HG03432 (cell line): ENCODE data around the gene SMIM10L2A.
"Not testable (repeated sequence)": the region's sequence is repeated elsewhere in the genome, so short reads cannot be mapped to it uniquely, and the experiment has no call there.

ENCODE experiments used
- ATAC-seq: cut with Tn5 transposase; IDR thresholded peaks from one replicate; pipeline ENCODE4 v1.9.1; 2021; ENCODE audit warnings: mild to moderate bottlenecking, moderate library complexity; ENCODE audit not compliant: unreplicated experiment

SMIM10L2A gene

DNA sequence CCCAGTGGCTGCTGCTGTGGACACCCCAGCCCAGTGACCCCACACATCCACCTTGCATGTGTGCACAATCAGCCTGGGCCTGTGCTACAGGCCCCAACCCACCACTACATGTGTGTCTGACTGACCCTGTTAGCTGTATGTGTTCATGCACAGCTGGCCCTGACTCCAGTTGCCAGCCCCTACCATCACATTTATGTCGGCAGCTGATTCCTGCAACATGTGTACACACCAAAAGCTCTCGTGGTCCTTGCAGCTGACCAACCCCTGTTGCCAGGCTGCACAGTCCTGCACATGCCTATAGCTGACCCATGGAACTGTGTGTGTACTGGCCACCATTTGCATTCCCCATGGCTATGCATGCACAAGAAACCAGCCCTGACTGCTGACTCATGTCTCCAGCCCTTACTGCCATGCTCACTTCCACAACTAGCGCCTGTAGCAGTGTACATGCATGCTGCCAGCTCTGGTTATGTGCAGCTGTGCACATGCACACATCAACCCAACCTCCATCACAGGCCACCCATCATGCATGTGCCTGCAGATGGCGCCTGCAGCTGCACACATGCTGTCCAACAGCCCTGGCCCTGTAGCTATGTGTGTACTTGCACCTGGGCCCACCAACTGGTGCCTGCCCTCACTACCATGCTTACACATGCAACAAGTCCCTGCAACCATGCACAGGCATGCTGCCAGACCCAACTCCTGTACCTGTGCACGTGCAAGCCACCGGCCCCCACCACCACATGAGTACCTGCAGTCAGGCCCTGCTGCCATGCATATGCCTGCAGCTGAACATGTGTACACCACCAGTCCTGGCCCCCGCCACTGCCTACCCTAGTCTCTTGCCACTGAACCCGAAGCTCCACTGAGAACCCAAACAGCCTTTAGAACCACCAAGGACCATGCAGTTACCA, 28.1 kb downstream of the SMIM10L2A start:
- ATAC-seq = no peak

GRCh38 chrX:135453381-135453780, 31.6 kb downstream of the SMIM10L2A start:
- no peak for ATAC-seq

DNA sequence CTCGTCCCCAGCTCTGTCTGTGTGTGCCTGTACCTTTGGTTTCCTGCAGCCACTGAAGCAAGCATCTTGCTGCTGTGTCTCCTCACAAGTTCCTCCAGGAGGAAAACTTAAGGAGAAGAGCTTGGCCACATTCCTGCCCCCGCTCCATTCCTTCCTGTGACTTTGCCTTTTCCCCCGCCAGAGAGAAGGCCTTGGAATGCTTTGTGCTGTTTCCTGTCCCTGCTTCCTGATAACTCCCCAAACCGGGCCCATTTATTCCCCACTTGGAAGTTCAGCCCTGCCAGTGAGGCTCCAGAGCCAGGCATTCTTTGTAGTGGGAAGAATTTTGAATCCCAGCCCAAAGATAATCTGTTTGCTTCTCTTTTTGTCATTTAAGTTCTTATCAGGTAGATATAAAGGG, 33.1 kb downstream of the SMIM10L2A start:
- no peak for ATAC-seq

DNA sequence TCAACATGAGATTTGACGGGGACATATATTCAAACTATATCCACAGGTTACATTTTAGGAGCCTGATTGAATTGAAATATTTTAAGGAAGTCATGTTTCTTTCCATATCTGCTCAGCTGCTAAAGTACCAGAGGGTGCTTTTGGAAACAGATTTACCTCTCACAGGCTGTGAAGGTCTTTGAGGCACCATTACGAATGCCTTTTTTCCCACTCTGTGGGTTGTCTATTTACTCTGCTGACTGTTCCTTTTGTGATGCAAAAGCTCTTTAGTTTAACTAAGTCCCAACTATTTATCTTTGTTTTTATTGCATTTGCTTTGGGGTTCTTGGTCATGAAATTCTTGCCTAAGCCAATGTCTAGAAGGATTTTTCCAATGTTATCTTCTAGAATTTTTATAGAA, 40.0 kb downstream of the SMIM10L2A start:
- not testable (repeated sequence) for ATAC-seq

- no peak for ATAC-seq
Measured at GRCh38 chrX:135463937-135464336, 42.2 kb downstream of the SMIM10L2A start.

DNA sequence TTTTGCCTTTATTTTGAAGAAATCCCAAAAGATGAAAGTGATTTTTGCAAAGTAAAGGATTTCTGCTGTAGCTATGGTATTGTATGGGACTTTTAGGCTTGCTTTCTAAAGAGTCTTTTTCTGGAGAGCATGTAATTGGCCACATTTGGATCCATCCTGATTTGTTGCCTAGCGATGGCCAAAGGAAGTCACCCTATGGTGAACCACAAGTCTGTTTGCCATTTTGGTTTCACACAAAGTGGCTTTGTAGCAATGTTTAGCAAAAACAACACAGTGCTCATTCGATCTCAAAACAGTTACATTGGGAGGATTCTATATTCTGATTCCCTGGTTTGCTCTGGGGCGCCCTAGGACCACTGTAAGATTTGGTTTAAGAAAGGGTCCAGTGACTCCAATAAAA, 54.6 kb downstream of the SMIM10L2A start:
- no peak for ATAC-seq

- no peak for ATAC-seq
Measured at GRCh38 chrX:135477576-135477975, 55.8 kb downstream of the SMIM10L2A start.
